GM21723 (cell line): Measurements from ENCODE around the gene FBL.
A peak's percentile ranks its signal among the peaks of the same experiment; 100 is the strongest.
"Not testable (repeated sequence)": the region's sequence is repeated elsewhere in the genome, so short reads cannot be mapped to it uniquely, and the experiment has no call there.

Experiments used
- ATAC-seq: cut with Tn5 transposase; IDR thresholded peaks from one replicate; pipeline ENCODE4 v1.9.1; 2021; ENCODE audit warnings: mild to moderate bottlenecking, moderate library complexity; ENCODE audit not compliant: unreplicated experiment

Gene FBL

GRCh38 chr19:39845933-39846677, at the start of gene FBL:
Gene FBL, minus strand, starts transcription at chr19:39846379. Its CDS starts 79 bp downstream, at chr19:39846300.
- peak; percentile 84 for ATAC-seq

DNA sequence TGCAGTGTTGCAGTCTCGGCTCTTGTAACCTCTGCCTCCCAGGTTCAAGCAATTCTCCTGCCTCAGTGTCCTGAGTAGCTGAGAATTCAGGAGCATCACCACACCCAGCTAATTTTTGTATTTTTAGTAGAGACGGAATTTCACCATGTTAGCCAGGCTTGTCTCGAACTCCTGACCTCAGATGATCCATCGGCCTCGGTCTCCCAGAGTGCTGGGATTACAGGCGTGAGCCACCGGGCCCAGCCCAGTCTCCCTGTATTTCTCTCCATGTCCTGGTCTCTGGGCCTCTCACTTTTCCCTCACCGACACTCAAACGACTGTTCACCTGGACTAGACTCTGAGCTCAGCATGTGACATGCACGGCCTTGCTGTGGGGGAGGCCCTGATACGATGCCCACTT, 48.9 kb upstream of the FBL start:
- not testable (repeated sequence) for ATAC-seq

- not testable (repeated sequence) for ATAC-seq
These were observed 48.0 kb upstream of the FBL start for GRCh38 chr19:39894236-39894606.

DNA sequence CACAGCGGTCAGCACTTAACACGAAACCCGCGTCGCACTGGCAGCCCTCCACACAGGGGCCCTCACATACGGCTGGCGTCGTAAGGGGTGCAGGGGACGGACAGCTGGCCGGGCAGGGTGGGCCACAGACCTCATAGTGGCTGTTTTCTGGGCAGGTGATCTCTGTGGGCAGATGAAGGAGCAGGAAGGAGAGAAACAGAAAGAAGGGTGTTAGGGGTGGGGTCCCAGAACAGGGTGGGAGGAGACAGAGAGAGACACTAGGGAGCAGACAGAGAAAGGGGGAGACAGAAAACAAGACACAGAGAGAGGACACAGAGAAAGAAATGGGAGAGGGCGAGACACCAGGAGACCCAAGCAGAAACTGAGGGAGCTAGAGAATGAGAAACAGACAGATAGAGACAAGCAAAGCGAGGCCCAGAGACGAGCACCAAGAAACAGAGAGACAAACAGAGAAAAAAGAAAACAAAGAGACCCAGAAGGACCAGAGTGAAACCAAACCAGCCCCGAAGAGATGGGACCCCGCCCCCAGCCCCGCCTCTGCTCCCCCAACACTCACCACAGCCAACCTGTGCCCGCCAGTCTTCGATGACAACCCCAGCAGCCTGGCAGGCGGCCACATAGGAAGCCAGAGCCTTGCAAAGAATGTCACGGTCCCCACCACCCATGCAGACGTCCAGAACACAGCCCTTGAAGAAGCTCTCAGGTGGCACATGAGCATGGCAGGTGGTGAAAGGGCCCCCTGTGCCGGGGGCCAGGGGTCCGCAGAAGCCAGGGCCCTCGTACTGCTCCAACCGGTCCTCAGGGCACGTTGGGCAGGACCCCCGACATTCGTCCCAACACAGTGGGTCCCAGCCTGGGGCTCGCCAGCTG, 47.4 kb upstream of the FBL start:
- ATAC-seq, result not testable (repeated sequence)

- not testable (repeated sequence) for ATAC-seq
These were observed 46.3 kb upstream of the FBL start for GRCh38 chr19:39892506-39892902.

GRCh38 chr19:39891660-39892505, 45.7 kb upstream of the FBL start:
- not testable (repeated sequence) for ATAC-seq

DNA sequence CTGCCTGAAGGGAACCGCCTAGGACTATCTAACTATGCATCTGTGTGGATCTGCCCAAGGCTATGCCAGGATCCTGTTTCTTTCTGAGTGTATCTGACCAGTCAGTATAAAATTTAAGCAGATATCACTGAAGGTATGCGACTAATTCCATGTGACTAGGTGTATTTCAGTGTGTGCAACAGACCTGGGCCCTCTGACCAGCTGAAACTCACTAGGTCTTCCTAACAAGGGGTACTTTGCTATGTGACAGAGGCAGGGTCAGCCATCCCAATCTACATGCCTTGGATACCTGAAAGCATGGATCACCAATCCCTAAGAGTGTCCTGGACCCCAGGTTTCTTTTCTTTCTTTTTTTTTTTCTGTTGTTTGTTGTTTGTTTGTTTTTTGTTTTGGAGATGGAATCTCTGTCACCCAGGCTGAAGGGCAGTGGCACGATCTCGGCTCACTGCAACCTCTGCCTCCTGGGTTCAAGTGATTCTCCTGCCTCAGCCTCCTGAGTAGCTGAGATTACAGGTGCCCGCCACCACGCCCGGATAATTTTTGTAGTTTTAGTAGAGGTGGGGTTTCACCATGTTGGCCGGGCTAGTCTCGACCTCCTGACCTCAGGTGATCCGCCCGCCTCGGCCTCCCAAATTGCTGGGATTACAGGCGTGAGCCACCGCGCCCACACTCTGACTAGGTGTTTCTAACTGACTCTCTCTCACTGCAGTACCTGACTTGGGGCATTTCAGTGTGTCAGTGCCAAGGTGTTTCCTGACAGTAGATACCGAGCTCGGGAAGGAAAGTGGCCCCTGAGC, 44.8 kb upstream of the FBL start:
- ATAC-seq, result no peak

- not testable (repeated sequence) for ATAC-seq
These were observed 43.9 kb upstream of the FBL start for GRCh38 chr19:39889872-39890754.

DNA sequence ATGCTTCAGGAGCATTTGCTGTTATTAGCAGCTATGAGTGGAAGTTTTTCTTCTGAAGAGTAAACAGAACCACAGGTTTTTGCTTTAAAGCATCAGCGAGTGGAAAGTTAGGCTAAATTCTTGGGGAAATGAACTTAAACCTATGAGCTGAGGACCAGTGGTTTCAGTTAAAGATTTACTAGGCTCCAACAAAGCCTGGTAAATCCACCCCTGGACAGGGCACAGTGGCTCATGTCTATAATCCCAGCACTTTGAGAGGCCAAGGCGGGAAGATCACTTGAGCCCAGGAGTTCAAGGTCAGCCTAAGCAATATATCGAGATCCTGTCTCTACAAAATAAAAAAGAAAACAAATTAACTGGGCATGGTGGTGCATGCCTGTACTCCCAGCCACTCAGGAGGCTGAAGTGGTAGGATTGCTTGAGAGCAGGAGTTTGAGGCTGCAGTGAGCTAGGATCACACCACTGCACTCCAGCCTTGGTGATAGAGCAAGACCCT, 41.3 kb upstream of the FBL start:
- ATAC-seq, result not testable (repeated sequence)

- not testable (repeated sequence) for ATAC-seq
These were observed 39.8 kb upstream of the FBL start for GRCh38 chr19:39885821-39886554.

DNA sequence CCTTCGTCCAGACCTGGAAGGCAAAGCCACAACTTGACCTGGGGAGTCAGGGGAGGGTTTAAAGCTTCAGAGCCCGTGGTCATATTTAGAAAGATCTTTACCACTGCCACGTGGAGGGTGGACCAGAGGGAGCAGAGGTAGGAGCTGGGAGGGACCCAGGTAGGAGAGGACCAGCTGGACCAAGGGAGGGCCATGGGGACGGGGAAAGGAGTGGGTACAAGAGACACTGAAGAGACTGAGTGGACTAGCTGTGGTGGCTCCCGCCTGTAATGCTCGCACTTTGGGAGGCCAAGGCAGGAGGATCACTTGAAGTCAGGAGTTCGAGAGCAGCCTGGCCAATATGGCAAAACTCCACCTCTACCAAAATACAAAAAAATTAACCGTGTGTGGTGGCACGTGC, 38.5 kb upstream of the FBL start:
- not testable (repeated sequence) for ATAC-seq

GRCh38 chr19:39882645-39883044, 36.5 kb upstream of the FBL start:
- ATAC-seq, result not testable (repeated sequence)

- ATAC-seq, result not testable (repeated sequence)
These were observed 35.4 kb upstream of the FBL start for GRCh38 chr19:39881495-39882110.

- not testable (repeated sequence) for ATAC-seq
These were observed 34.1 kb upstream of the FBL start for GRCh38 chr19:39880241-39880640.

DNA sequence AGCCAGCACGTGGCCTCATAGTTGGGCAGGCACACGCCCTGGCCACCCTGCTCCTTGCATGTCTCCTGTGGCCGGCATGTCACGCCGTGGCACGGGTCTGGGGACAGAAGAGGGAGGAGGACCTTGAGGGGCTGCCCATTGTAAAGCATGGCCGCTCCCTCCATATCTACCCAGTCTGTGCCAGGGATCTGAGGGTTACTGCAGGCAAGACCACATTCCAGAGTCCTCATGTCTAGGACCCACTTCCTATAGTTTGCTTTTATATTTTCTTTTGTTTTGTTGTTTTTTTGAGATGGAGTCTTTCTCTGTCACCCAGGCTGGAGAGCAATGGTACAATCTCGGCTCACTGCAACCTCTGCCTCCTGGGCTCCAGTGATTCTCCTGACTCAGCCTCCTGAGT, 33.6 kb upstream of the FBL start:
- ATAC-seq, result not testable (repeated sequence)

DNA sequence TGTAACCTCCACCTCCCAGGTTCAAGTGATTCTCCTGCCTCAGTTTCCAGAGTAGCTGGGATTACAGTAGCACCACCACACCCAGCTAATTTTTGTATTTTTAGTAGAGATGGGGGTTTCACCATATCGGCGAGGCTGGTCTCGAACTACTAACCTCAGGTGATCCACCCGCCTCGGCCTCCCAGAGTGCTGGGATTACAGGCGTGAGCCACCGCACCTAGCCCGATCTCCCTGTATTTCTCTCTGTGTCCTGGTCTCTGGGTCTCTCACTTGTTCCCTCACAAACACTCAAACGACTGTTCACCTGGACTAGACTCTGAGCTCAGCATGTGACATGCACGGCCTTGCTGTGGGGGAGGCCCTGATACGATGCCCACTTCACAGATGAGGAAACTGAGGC, 32.7 kb upstream of the FBL start:
- not testable (repeated sequence) for ATAC-seq

DNA sequence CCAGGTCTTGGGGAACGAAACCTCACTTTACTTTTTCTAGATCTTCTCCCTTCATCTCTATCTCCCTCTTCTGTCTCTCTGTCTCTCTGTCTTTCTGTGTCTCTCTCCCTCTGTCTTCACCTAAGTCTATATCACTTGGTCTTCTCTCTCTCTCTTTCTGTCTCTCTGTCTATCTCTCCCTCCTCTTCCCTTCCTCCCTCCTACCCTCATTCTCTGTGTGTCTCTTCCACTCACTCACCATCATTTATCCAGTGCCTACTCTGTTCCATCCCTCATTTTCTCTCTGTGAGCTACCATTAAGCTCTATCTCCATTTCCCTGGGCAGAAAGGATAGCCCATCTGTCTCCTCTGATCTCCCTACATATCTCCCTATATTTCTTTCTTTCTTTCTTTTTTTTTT, 32.2 kb upstream of the FBL start:
- no peak for ATAC-seq

DNA sequence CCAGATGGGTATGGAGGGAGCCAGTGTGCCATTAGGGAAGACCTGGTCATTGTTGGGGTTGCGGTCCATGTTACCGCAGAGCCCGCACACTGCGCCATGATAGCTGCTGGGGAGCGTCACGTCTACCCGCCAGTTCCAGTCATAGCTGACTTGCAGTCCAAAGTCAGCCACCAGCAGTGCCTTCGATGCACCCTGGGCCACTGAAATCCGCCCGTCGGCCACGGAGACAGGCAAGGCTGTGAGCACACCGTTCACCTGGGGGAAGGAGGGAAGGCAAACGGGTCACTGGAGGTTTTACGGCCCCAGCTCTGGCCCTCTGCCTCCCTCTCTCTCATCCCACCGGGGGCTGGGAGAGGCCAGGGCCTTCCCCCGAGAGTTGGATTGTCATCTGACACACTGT, 31.8 kb upstream of the FBL start:
- ATAC-seq, result not testable (repeated sequence)
